ENCODE results near the gene COL5A1. TPM values are rescaled to one million over a fixed set of nuclear protein-coding genes. Genes with fewer than 3 reads are reported as not detected.

COL5A1 gene
- total and polyA plus RNA-seq, 11 donors, result 7.6 to 91.3 (median 13.4) TPM

DNA sequence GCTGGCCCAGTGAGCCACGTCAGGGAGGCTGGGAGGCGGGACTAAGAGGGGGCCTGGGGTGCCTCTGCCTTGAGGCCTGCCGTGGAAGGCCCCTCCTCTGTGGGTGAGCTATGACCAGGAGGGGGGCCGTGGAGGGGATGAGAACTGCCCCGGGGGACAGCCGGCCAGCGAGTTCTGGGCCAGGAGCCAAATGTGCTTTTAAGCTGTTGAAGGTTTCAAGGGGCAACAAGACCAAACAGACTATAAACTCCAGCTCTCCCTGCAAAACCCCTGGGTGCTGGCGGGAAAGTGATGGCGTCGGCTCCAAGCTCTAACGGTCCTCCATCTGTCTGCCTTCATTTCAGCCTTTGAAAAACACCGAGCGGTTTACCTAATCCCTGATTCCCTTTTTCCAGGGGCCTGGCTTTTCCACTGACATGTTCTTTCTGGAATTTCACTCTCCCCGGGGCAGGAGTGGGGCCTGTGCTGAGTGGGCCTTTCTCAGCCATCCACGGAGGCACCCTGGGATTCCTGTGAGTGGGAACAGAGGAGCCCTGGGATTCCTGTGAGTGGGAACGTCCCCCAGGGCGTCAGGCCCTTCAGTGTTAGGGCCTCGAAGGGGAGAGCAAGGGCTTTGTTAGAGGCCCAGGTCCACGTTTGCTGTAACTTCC lies 65.6 kb downstream of the COL5A1 start:
- peaks cover 0 to 10% (median 0%) of the 10 kb centered on the region in 9 donors for H3K36me3 ChIP-seq
- H3K4me3 ChIP-seq, result no peak overlapping the region
- H3K27ac ChIP-seq, result peak overlapping the region; percentile 23 to 92 (median 72)
- no peaks in the 10 kb centered on the region for H3K27me3 ChIP-seq
- H3K4me1 ChIP-seq, result peaks cover 0 to 76% (median 28%) of the 10 kb centered on the region in 12 donors
- 34 to 42% (median 37%) methylated on average over 16 to 19 of the region's 19 CpGs for WGBS, 4 donors
- intact Hi-C loops (cut with DNase I), result loop anchor here in 2 of 10 donors (10.0 kb wide), 1 partner anchor 278 kb away; no protein-coding TSS in a partner anchor
- no peaks in the 10 kb centered on the region for H3K9me3 ChIP-seq
- DNase-seq (peak; percentile 79 to 90 (median 87)), ATAC-seq (peak; percentile 62 to 81 (median 66))
- TF ChIP-seq POLR2A (IDR thresholded peaks at IDR 0.05) (no peak), CTCF (IDR thresholded peaks at IDR 0.05) (no peak)

- Histone ChIP-seq H3K4me3 (no peak overlapping the region), H3K27ac (peak overlapping the region; percentile 23 to 92 (median 72)), H3K27me3 (no peaks in the 10 kb centered on the region), H3K4me1 (peaks cover 0 to 67% (median 26%) of the 10 kb centered on the region in 12 donors), H3K36me3 (peaks cover 0 to 5% (median 0%) of the 10 kb centered on the region in 9 donors), H3K9me3 (no peaks in the 10 kb centered on the region)
- TF ChIP-seq CTCF (IDR thresholded peaks at IDR 0.05), result no peak
- no peak for TF ChIP-seq POLR2A (IDR thresholded peaks at IDR 0.05)
- no peak for ATAC-seq
- peak in 2 of 5 donors; percentile 31 to 45 for DNase-seq
- WGBS, 4 donors, result 84 to 88% (median 88%) methylated on average over 23 to 32 of the region's 32 CpGs
- intact Hi-C loops (cut with DNase I), result loop anchor here in 2 of 10 donors (10.0 kb wide), 1 partner anchor 277 kb away; no protein-coding TSS in a partner anchor
Observed at GRCh38 chr9:134707731-134708671, 66.4 kb downstream of the COL5A1 start.

DNA sequence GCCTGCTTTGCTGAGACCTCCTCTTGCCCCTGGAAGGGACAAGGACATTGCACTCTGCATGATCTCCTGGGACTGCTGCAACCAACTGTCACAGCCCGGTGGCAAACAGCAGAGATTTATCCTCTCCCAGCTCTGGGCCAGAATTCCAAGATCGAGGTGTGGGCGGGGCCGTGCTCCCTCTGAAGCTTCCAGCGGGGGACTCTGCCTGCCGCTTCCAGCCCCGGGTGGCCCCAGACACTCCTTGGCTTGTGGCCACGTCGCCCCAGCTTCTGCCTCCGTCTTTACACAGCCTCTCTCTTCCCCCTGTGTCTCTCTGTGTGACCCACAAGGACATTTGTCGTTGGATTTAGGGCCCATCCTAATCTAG lies 67.1 kb downstream of the COL5A1 start:
- intact Hi-C loops (cut with DNase I), result loop anchor here in 2 of 10 donors (10.0 kb wide), 1 partner anchor 276 kb away; no protein-coding TSS in a partner anchor
- Histone ChIP-seq H3K4me1 (peaks cover 0 to 64% (median 26%) of the 10 kb centered on the region in 12 donors), H3K9me3 (no peaks in the 10 kb centered on the region), H3K27me3 (no peaks in the 10 kb centered on the region), H3K36me3 (peaks cover 0 to 11% (median 0%) of the 10 kb centered on the region in 9 donors), H3K4me3 (no peak overlapping the region), H3K27ac (peak overlapping the region in 6 of 12 donors; percentile 39 to 92 (median 78))
- no peak for TF ChIP-seq POLR2A (IDR thresholded peaks at IDR 0.05)
- no peak for TF ChIP-seq CTCF (IDR thresholded peaks at IDR 0.05)
- ATAC-seq (no peak), DNase-seq (peak in 2 of 5 donors; percentile 13 to 30)
- WGBS, 4 donors, result 70 to 82% (median 74%) methylated on average over 11 of the region's 11 CpGs

Measured in heart left ventricle (tissue), 16 donors.